Neural progenitor cell (in vitro differentiated cells): ENCODE data around the gene GNG12. TPM values are rescaled to one million over a fixed set of nuclear protein-coding genes. Genes with fewer than 3 reads are reported as not detected.

Experiments used
- DNase-seq: peaks from one replicate; pipeline ENCODE4 v3.0.0-alpha.2; 2016; ENCODE audit warnings: low spot score
- H2AFZ ChIP-seq: fragments of 200-600 bp; sonication (generic); replicated peaks from 2 replicates; pipeline ENCODE4 v1.6.1; 2016; ENCODE audit warnings: antibody characterized with exemption
- H3F3A ChIP-seq: fragments of 200-600 bp; sonication (generic); 2 replicates; pipeline ENCODE4 v1.6.1; 2016; ENCODE audit warnings: antibody characterized with exemption, low read depth
- H3K27ac ChIP-seq: fragments of 200-600 bp; sonication (generic); 2 replicates; pipeline ENCODE4 v1.5.1; 2016; ENCODE audit warnings: mild to moderate bottlenecking
- H3K27me3 ChIP-seq: fragments of 200-600 bp; sonication (generic); 2 replicates; pipeline ENCODE4 v1.6.1; 2016; ENCODE audit warnings: mild to moderate bottlenecking, moderate library complexity
- H3K36me3 ChIP-seq: fragments of 200-600 bp; sonication (generic); 2 replicates; pipeline ENCODE4 v1.5.1; 2016
- H3K4me1 ChIP-seq: fragments of 200-600 bp; sonication (generic); 2 replicates; pipeline ENCODE4 v1.6.1; 2016; ENCODE audit warnings: mixed run types
- H3K4me2 ChIP-seq: fragments of 200-600 bp; sonication (generic); 2 replicates; pipeline ENCODE4 v1.6.1; 2016
- H3K4me3 ChIP-seq: fragments of 200-600 bp; sonication (generic); 2 replicates; pipeline ENCODE4 v1.5.1; 2016
- H3K79me2 ChIP-seq: fragments of 200-600 bp; sonication (generic); 2 replicates; pipeline ENCODE4 v1.6.1; 2016; ENCODE audit warnings: low read depth
- H3K9ac ChIP-seq: fragments of 200-600 bp; sonication (generic); 2 replicates; pipeline ENCODE4 v1.6.1; 2016
- H3K9me3 ChIP-seq: fragments of 200-600 bp; sonication (generic); 2 replicates; pipeline ENCODE4 v1.5.1; 2016; ENCODE audit warnings: low read depth
- H4K20me1 ChIP-seq: fragments of 200-600 bp; sonication (generic); 2 replicates; pipeline ENCODE4 v1.6.1; 2016; ENCODE audit warnings: low read depth
- H3K27ac Mint-ChIP-seq: 3 replicates; pipeline ENCODE4 v1.8.0; 2021; ENCODE audit warnings: mixed read lengths
- H3K27me3 Mint-ChIP-seq: 2 replicates; pipeline ENCODE4 v1.8.0; 2022; ENCODE audit warnings: low read depth, mild to moderate bottlenecking, inconsistent platforms, moderate library complexity, mixed read lengths; ENCODE audit not compliant: insufficient read depth
- H3K36me3 Mint-ChIP-seq: 3 replicates; pipeline ENCODE4 v1.8.0; 2021; ENCODE audit warnings: mixed read lengths
- H3K4me1 Mint-ChIP-seq: 3 replicates; pipeline ENCODE4 v1.8.0; 2021; ENCODE audit warnings: mixed read lengths
- H3K4me3 Mint-ChIP-seq: 3 replicates; pipeline ENCODE4 v1.8.0; 2021; ENCODE audit warnings: mild to moderate bottlenecking, moderate library complexity, mixed read lengths
- H3K9me3 Mint-ChIP-seq: 3 replicates; pipeline ENCODE4 v1.8.0; 2020; ENCODE audit warnings: mixed read lengths
- EZH2 ChIP-seq: fragments of 200-600 bp; sonication (generic); IDR thresholded peaks from 2 replicates; pipeline ENCODE4 v1.6.1; 2017; ENCODE audit warnings: antibody characterized with exemption, mild to moderate bottlenecking, moderate library complexity
- EZH2phosphoT487 ChIP-seq: fragments of 200-600 bp; sonication (generic); IDR thresholded peaks from 2 replicates; pipeline ENCODE4 v1.6.1; 2017; ENCODE audit warnings: antibody characterized with exemption
- total RNA-seq: library from RNA; depleted of rRNA; stranded (reverse); fragments of >200 nt; gene quantifications from 2 replicates; pipeline ENCODE4 v1.2.3, GENCODE V29; 2015; ENCODE audit warnings: low replicate concordance
- TF ChIP-seq, protein P1 (sequence below): fragments of 200-600 bp; sonication (generic); IDR thresholded peaks from 2 replicates; pipeline ENCODE4 v1.5.1; 2017; ENCODE audit warnings: antibody characterized with exemption, mild to moderate bottlenecking

Gene GNG12
- total RNA-seq, 1 donor from 2014 or later: 44.5 TPM

DNA sequence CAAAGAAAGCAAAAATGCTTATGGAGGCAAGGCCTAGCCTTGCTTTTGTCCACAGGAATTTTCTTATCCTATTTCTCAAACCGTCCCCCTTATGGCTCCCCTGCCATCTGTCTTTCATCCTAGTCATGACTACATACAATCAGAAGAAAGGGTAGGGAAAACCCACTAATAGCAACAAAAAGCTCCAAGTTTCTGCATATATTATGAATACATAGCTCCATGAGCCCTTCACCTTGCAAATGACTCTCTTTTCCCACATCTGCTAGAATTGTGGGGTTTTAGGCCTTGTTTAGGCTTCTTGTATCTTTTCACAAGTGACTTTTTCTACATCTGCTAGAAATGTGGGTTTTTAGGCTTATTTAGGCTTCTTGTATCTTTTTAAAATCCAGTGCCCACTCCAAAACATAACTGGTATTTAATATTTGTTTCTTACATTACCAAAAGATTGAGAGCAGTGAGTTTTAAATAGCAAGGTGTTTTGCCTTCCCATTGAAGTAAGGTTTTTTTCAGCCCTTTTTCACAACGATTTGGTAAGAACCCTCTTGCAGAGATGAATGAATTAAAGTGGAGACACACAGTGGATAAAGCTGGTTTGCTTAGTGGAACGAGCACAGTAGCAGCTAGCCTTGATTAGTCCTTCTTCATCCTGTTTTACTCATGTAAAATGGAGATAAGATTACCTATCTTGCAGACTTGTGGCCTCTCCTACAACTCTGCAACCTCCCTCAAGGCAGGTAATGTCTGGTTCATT, 143.8 kb downstream of the GNG12 start:
- Mint-ChIP-seq H3K36me3 (peaks cover 5% of the 10 kb centered on the region), H3K9me3 (no peaks in the 10 kb centered on the region), H3K4me3 (no peak overlapping the region), H3K4me1 (peaks cover 29% of the 10 kb centered on the region), H3K27me3 (peaks cover 7% of the 10 kb centered on the region), H3K27ac (no peak overlapping the region)
- H3K4me3 ChIP-seq: no peak overlapping the region
- H3K9ac ChIP-seq: no peak overlapping the region
- H2AFZ ChIP-seq: no peak overlapping the region
- TF ChIP-seq, protein P1, sequence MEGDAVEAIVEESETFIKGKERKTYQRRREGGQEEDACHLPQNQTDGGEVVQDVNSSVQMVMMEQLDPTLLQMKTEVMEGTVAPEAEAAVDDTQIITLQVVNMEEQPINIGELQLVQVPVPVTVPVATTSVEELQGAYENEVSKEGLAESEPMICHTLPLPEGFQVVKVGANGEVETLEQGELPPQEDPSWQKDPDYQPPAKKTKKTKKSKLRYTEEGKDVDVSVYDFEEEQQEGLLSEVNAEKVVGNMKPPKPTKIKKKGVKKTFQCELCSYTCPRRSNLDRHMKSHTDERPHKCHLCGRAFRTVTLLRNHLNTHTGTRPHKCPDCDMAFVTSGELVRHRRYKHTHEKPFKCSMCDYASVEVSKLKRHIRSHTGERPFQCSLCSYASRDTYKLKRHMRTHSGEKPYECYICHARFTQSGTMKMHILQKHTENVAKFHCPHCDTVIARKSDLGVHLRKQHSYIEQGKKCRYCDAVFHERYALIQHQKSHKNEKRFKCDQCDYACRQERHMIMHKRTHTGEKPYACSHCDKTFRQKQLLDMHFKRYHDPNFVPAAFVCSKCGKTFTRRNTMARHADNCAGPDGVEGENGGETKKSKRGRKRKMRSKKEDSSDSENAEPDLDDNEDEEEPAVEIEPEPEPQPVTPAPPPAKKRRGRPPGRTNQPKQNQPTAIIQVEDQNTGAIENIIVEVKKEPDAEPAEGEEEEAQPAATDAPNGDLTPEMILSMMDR: no peak
- no peak for TF ChIP-seq EZH2phosphoT487
- TF ChIP-seq EZH2: no peak
- H3K27me3 ChIP-seq: no peaks in the 10 kb centered on the region
- peaks cover 8% of the 10 kb centered on the region for H3K36me3 ChIP-seq
- peaks cover 33% of the 10 kb centered on the region for H3K79me2 ChIP-seq
- H3F3A ChIP-seq: peaks cover 38% of the 10 kb centered on the region
- H4K20me1 ChIP-seq: peaks cover 37% of the 10 kb centered on the region
- DNase-seq: no peak
- H3K4me1 ChIP-seq: peaks cover 22% of the 10 kb centered on the region
- H3K27ac ChIP-seq: no peak overlapping the region
- H3K9me3 ChIP-seq: no peaks in the 10 kb centered on the region
- H3K4me2 ChIP-seq: peak overlapping the region; percentile 98

DNA sequence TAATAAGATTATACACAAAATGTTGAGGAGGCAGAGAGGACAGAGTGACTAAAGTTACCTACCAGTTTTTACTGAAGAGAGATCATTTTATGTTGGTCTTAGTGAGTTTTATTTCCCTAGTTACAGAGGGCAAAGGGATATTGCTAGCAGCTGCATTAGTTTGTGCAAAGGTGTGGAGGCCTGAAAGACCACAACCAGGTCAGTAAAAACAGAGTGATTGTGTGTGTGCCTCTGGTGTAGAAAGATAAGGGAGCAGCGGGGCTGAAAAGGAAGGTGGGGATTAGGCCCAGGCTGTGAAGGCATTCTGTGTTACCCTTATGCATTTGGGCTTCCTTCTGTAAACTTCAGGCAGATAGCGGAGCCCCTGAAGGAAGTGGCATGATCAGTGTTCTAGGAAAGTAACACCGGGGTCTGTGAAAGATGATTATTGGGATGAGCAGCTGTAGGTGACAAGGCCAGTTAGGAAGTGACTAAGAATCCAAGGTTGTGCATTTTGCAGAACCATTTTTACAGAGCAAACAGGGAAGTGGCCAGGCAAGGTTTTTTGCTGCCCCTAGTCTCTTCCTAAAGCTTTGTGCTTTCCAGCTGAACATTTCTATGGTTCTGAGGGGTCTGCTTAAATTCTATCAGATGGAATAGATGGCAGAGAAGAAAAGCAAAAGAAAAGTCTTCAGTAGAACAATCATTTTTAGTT, 144.6 kb downstream of the GNG12 start:
- DNase-seq: peak; percentile 41
- no peaks in the 10 kb centered on the region for H3K9me3 ChIP-seq
- peaks cover 33% of the 10 kb centered on the region for H3F3A ChIP-seq
- no peak overlapping the region for H3K4me3 ChIP-seq
- Mint-ChIP-seq H3K36me3 (peaks cover 5% of the 10 kb centered on the region), H3K4me1 (peaks cover 34% of the 10 kb centered on the region), H3K9me3 (no peaks in the 10 kb centered on the region), H3K27me3 (peaks cover 10% of the 10 kb centered on the region), H3K4me3 (no peak overlapping the region), H3K27ac (no peak overlapping the region)
- peaks cover 8% of the 10 kb centered on the region for H3K36me3 ChIP-seq
- H3K79me2 ChIP-seq: peaks cover 33% of the 10 kb centered on the region
- TF ChIP-seq, protein P1: no peak
- TF ChIP-seq EZH2 (no peak), EZH2phosphoT487 (no peak)
- peaks cover 22% of the 10 kb centered on the region for H3K4me1 ChIP-seq
- peak overlapping the region; percentile 98 for H3K4me2 ChIP-seq
- H3K9ac ChIP-seq: no peak overlapping the region
- peaks cover 37% of the 10 kb centered on the region for H4K20me1 ChIP-seq
- H3K27ac ChIP-seq: peak overlapping the region; percentile 51
- no peak overlapping the region for H2AFZ ChIP-seq
- no peaks in the 10 kb centered on the region for H3K27me3 ChIP-seq

DNA sequence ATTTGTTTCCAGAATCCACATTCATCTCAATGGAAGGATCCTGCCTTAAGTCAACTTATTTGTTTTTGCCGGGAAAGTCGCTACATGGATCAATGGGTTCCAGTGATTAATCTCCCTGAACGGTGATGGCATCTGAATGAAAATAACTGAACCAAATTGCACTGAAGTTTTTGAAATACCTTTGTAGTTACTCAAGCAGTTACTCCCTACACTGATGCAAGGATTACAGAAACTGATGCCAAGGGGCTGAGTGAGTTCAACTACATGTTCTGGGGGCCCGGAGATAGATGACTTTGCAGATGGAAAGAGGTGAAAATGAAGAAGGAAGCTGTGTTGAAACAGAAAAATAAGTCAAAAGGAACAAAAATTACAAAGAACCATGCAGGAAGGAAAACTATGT, 145.6 kb downstream of the GNG12 start:
- Mint-ChIP-seq H3K27ac (no peak overlapping the region), H3K9me3 (no peaks in the 10 kb centered on the region), H3K27me3 (peaks cover 10% of the 10 kb centered on the region), H3K36me3 (peaks cover 5% of the 10 kb centered on the region), H3K4me1 (peaks cover 34% of the 10 kb centered on the region), H3K4me3 (peak overlapping the region; percentile 20)
- peaks cover 33% of the 10 kb centered on the region for H3K79me2 ChIP-seq
- H3K4me2 ChIP-seq: peak overlapping the region; percentile 98
- no peaks in the 10 kb centered on the region for H3K9me3 ChIP-seq
- H3K4me3 ChIP-seq: peak overlapping the region; percentile 91
- peaks cover 33% of the 10 kb centered on the region for H3F3A ChIP-seq
- peaks cover 8% of the 10 kb centered on the region for H3K36me3 ChIP-seq
- no peak overlapping the region for H3K9ac ChIP-seq
- no peak for TF ChIP-seq EZH2phosphoT487
- peaks cover 37% of the 10 kb centered on the region for H4K20me1 ChIP-seq
- no peak overlapping the region for H2AFZ ChIP-seq
- peaks cover 22% of the 10 kb centered on the region for H3K4me1 ChIP-seq
- no peak for DNase-seq
- H3K27me3 ChIP-seq: no peaks in the 10 kb centered on the region
- no peak overlapping the region for H3K27ac ChIP-seq

DNA sequence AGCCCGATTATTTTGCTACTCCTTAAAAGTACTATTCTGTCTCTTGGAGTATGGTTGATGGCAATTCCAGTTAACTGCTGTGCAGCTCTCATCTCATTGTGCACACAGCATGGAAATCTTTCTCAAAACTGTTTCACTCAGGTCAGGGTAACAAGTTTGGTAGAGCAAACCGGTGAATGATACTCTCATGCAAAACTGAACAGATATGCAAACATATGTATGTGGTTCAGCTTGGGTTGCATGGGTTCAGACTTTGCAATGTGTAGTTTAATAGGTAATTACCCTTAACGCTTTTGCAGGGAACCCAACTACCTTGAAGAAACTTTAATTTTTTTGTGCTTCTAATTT, 146.1 kb downstream of the GNG12 start:
- H3K79me2 ChIP-seq: peaks cover 33% of the 10 kb centered on the region
- H3K4me1 Mint-ChIP-seq: peaks cover 34% of the 10 kb centered on the region
- TF ChIP-seq EZH2: no peak
- peak overlapping the region; percentile 91 for H3K4me3 ChIP-seq
- H3K27ac Mint-ChIP-seq: peak overlapping the region; percentile 96
- H3K27me3 ChIP-seq: no peaks in the 10 kb centered on the region
- no peak overlapping the region for H3K9ac ChIP-seq
- peaks cover 10% of the 10 kb centered on the region for H3K27me3 Mint-ChIP-seq
- H2AFZ ChIP-seq: no peak overlapping the region
- no peaks in the 10 kb centered on the region for H3K9me3 Mint-ChIP-seq
- H3K36me3 Mint-ChIP-seq: peaks cover 5% of the 10 kb centered on the region
- H3K4me1 ChIP-seq: peaks cover 22% of the 10 kb centered on the region
- H4K20me1 ChIP-seq: peaks cover 37% of the 10 kb centered on the region
- H3F3A ChIP-seq: peaks cover 33% of the 10 kb centered on the region
- peak overlapping the region; percentile 98 for H3K4me3 Mint-ChIP-seq
- DNase-seq: no peak
- no peaks in the 10 kb centered on the region for H3K9me3 ChIP-seq
- peak overlapping the region; percentile 92 for H3K27ac ChIP-seq
- peaks cover 8% of the 10 kb centered on the region for H3K36me3 ChIP-seq
- peak overlapping the region; percentile 98 for H3K4me2 ChIP-seq
